Mesendoderm (in vitro differentiated cells): ENCODE data around the gene DRGX.

Source experiments
- DNase-seq: peaks from one replicate; pipeline ENCODE4 v3.0.0; 2013
- H2AK5ac ChIP-seq: 2 replicates; pipeline ENCODE4 v1.6.1; 2013; ENCODE audit warnings: low read length, inconsistent platforms
- H2BK120ac ChIP-seq: 2 replicates; pipeline ENCODE4 v1.6.1; 2013; ENCODE audit warnings: low read depth, mild to moderate bottlenecking, low read length, moderate library complexity, mixed read lengths
- H2BK15ac ChIP-seq: replicated peaks from 2 replicates; pipeline ENCODE4 v1.6.1; 2013; ENCODE audit warnings: low read depth, mild to moderate bottlenecking, moderate library complexity
- H2BK5ac ChIP-seq: 2 replicates; pipeline ENCODE4 v1.6.1; 2013; ENCODE audit warnings: low read length, inconsistent platforms
- H3K18ac ChIP-seq: 2 replicates; pipeline ENCODE4 v1.6.1; 2013; ENCODE audit warnings: mild to moderate bottlenecking, low read length, mixed read lengths
- H3K23ac ChIP-seq: one replicate; pipeline ENCODE4 v1.6.1; 2013; ENCODE audit warnings: low read length
- H3K27ac ChIP-seq: 2 replicates; pipeline ENCODE4 v1.5.1; 2013; ENCODE audit warnings: low read depth, mild to moderate bottlenecking, inconsistent platforms, low read length, moderate library complexity
- H3K27me3 ChIP-seq: 2 replicates; pipeline ENCODE4 v1.6.1; 2013; ENCODE audit warnings: low read length, control low read depth, mild to moderate bottlenecking, inconsistent platforms; ENCODE audit not compliant: insufficient read depth, poor library complexity
- H3K36me3 ChIP-seq: 2 replicates; pipeline ENCODE4 v1.6.1; 2013; ENCODE audit warnings: low read length, inconsistent platforms; ENCODE audit not compliant: control insufficient read depth, insufficient read depth
- H3K4ac ChIP-seq: one replicate; pipeline ENCODE4 v1.6.1; 2013; ENCODE audit warnings: low read depth, mild to moderate bottlenecking, low read length, moderate library complexity
- H3K4me1 ChIP-seq: 2 replicates; pipeline ENCODE4 v1.6.1; 2013; ENCODE audit warnings: low read depth, low read length, inconsistent platforms; ENCODE audit not compliant: control insufficient read depth
- H3K4me2 ChIP-seq: 2 replicates; pipeline ENCODE4 v1.6.1; 2013; ENCODE audit warnings: low read length
- H3K4me3 ChIP-seq: 2 replicates; pipeline ENCODE4 v1.5.1; 2013; ENCODE audit warnings: mild to moderate bottlenecking, low read length
- H3K56ac ChIP-seq: one replicate; pipeline ENCODE4 v1.6.1; 2013; ENCODE audit warnings: low read length
- H3K79me1 ChIP-seq: 2 replicates; pipeline ENCODE4 v1.6.1; 2013; ENCODE audit warnings: low read length, inconsistent platforms
- H3K79me2 ChIP-seq: 2 replicates; pipeline ENCODE4 v1.6.1; 2013; ENCODE audit warnings: mild to moderate bottlenecking, low read length; ENCODE audit not compliant: control insufficient read depth, insufficient read depth
- H3K9ac ChIP-seq: 2 replicates; pipeline ENCODE4 v1.6.1; 2013; ENCODE audit warnings: low read length, inconsistent platforms
- H4K5ac ChIP-seq: one replicate; pipeline ENCODE4 v1.6.1; 2013; ENCODE audit warnings: low read length
- H4K8ac ChIP-seq: one replicate; pipeline ENCODE4 v1.6.1; 2013; ENCODE audit warnings: low read depth, mild to moderate bottlenecking, control low read depth, low read length, moderate library complexity
- WGBS: extraction: QIAGEN DNeasy Blood & Tissue Kit; methylation state at CpG from one replicate; pipeline ENCODE4 v1.1.7; 2013; ENCODE audit warnings: low lambda C conversion rate, missing lambda C conversion rate; ENCODE audit not compliant: insufficient coverage; ENCODE audit errors: extremely low coverage; 5-methylcytosine and 5-hydroxymethylcytosine counted together

Gene DRGX

GRCh38 chr10:49377256-49377655 lies 18.6 kb downstream of the DRGX start:
- Histone ChIP-seq H3K27me3 (no peaks in the 10 kb centered on the region), H3K4me3 (no peak overlapping the region)
- WGBS: no CpG with 5 or more reads among the region's 4 CpGs

DNA sequence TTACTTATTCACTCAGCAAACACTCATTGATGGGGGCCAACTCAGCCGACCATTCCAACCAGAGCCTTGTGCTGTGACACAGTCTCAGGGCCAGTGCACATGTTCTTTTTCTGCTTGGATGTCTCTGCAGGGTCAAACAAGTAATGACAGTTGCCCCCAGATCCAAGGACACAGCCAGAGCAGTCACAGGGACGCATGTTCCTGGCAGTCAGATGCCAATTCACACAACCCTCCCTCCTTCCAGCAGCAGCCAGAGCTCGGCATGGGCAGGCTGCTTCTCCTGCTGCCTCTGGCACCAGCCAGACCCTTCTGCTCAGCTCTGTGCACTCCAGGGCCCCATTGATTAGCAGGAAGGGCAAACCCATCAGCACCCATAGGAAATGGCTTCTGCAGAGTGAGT lies 20.3 kb downstream of the DRGX start:
- DNase-seq: no peak
- Histone ChIP-seq H3K27ac (no peak overlapping the region), H2AK5ac (no peak overlapping the region), H3K4me3 (no peak overlapping the region), H2BK120ac (no peak overlapping the region), H2BK5ac (no peak overlapping the region), H3K4me1 (no peaks in the 10 kb centered on the region), H3K36me3 (no peaks in the 10 kb centered on the region), H2BK15ac (no peak overlapping the region), H3K18ac (no peak overlapping the region), H3K23ac (no peak overlapping the region), H4K8ac (no peak overlapping the region), H3K79me1 (no peaks in the 10 kb centered on the region), H3K9ac (no peak overlapping the region), H3K4me2 (no peak overlapping the region), H3K4ac (no peak overlapping the region), H3K79me2 (no peaks in the 10 kb centered on the region), H3K56ac (no peak overlapping the region), H4K5ac (no peak overlapping the region), H3K27me3 (no peaks in the 10 kb centered on the region)
- no CpG with 5 or more reads among the region's 3 CpGs for WGBS

More at GRCh38 chr10:49377256-49377655, 18.6 kb downstream of the DRGX start:
- Histone ChIP-seq H2BK120ac (no peak overlapping the region), H3K36me3 (no peaks in the 10 kb centered on the region), H3K23ac (no peak overlapping the region), H3K18ac (no peak overlapping the region), H4K5ac (no peak overlapping the region), H3K4me1 (no peaks in the 10 kb centered on the region), H2BK5ac (no peak overlapping the region), H3K27ac (no peak overlapping the region), H3K4ac (no peak overlapping the region), H3K79me1 (no peaks in the 10 kb centered on the region), H3K4me2 (no peak overlapping the region), H2BK15ac (no peak overlapping the region), H3K9ac (no peak overlapping the region), H4K8ac (no peak overlapping the region), H2AK5ac (no peak overlapping the region), H3K79me2 (no peaks in the 10 kb centered on the region), H3K56ac (no peak overlapping the region)
- no peak for DNase-seq

GRCh38 chr10:49374740-49375139 lies 21.1 kb downstream of the DRGX start:
- Histone ChIP-seq H4K8ac (no peak overlapping the region), H3K56ac (no peak overlapping the region), H3K9ac (no peak overlapping the region), H3K27me3 (no peaks in the 10 kb centered on the region), H3K27ac (no peak overlapping the region), H3K4me3 (no peak overlapping the region), H3K4me2 (no peak overlapping the region), H2AK5ac (no peak overlapping the region), H2BK5ac (no peak overlapping the region), H2BK15ac (no peak overlapping the region), H2BK120ac (no peak overlapping the region), H4K5ac (no peak overlapping the region), H3K4me1 (no peaks in the 10 kb centered on the region), H3K18ac (no peak overlapping the region), H3K23ac (no peak overlapping the region), H3K4ac (no peak overlapping the region), H3K79me2 (no peaks in the 10 kb centered on the region), H3K79me1 (no peaks in the 10 kb centered on the region), H3K36me3 (no peaks in the 10 kb centered on the region)
- no CpG with 5 or more reads among the region's 5 CpGs for WGBS
- DNase-seq: no peak

DNA sequence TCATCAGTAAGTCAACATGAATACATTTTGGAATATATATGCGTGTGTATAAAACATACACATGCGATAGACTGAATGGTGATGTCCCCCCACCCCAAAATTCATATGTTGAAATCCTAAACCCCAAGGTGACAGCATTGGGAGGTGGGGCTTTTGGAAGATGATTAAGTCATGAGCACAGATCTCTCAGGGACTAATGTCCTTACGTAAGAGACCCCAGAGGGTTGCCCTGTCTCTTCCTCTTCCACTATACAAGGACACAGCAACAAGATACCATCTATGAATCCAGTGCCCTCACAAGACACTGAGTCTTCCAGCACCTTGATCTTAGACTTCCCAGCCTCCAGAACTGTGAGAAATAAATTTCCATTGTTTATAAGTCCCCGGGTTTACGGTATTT lies 22.5 kb downstream of the DRGX start:
- WGBS: no CpG with 5 or more reads among the region's 5 CpGs

DNA sequence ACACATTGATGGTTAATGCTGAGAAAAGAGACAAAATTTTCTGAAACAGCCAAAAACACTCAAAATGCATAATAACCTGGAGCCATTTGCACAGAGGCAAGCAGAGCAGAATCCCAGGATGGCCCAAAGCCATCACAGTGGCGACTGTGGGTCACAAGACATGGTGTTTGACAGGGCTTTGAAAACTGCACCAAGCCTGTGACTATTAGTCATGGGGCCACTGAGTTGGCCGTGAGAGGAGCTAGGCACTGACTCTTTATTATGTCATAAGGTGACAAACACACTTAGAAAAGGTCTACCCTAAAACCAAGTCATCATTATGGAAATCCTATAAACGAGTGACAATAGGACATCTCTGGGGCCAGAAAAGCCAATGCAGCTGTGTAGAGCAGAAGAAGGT lies 23.9 kb downstream of the DRGX start:
- H3K4me3 ChIP-seq: no peak overlapping the region
- no peaks in the 10 kb centered on the region for H3K79me1 ChIP-seq
- no peaks in the 10 kb centered on the region for H3K27me3 ChIP-seq
- no peak overlapping the region for H3K4me2 ChIP-seq
- H2BK120ac ChIP-seq: no peak overlapping the region
- no peak overlapping the region for H3K23ac ChIP-seq
- H3K4ac ChIP-seq: no peak overlapping the region
- no peaks in the 10 kb centered on the region for H3K79me2 ChIP-seq
- H3K36me3 ChIP-seq: no peaks in the 10 kb centered on the region
- no CpG with 5 or more reads among the region's 3 CpGs for WGBS
- H3K4me1 ChIP-seq: no peaks in the 10 kb centered on the region
- H4K5ac ChIP-seq: no peak overlapping the region
- no peak overlapping the region for H3K27ac ChIP-seq
- no peak overlapping the region for H2BK15ac ChIP-seq
- no peak overlapping the region for H3K56ac ChIP-seq
- DNase-seq: no peak
- no peak overlapping the region for H3K18ac ChIP-seq
- no peak overlapping the region for H2AK5ac ChIP-seq
- no peak overlapping the region for H3K9ac ChIP-seq
- H4K8ac ChIP-seq: no peak overlapping the region
- H2BK5ac ChIP-seq: no peak overlapping the region

More for the DNA sequence above, 22.5 kb downstream of the DRGX start:
- Histone ChIP-seq H3K4ac (no peak overlapping the region), H3K27ac (no peak overlapping the region), H3K36me3 (no peaks in the 10 kb centered on the region), H3K4me1 (no peaks in the 10 kb centered on the region), H2AK5ac (no peak overlapping the region), H3K56ac (no peak overlapping the region), H3K18ac (no peak overlapping the region), H2BK5ac (no peak overlapping the region), H2BK15ac (no peak overlapping the region), H4K8ac (no peak overlapping the region), H3K79me1 (no peaks in the 10 kb centered on the region), H3K4me2 (no peak overlapping the region), H2BK120ac (no peak overlapping the region), H3K9ac (no peak overlapping the region), H4K5ac (no peak overlapping the region), H3K27me3 (no peaks in the 10 kb centered on the region), H3K79me2 (no peaks in the 10 kb centered on the region), H3K4me3 (no peak overlapping the region), H3K23ac (no peak overlapping the region)
- no peak for DNase-seq

DNA sequence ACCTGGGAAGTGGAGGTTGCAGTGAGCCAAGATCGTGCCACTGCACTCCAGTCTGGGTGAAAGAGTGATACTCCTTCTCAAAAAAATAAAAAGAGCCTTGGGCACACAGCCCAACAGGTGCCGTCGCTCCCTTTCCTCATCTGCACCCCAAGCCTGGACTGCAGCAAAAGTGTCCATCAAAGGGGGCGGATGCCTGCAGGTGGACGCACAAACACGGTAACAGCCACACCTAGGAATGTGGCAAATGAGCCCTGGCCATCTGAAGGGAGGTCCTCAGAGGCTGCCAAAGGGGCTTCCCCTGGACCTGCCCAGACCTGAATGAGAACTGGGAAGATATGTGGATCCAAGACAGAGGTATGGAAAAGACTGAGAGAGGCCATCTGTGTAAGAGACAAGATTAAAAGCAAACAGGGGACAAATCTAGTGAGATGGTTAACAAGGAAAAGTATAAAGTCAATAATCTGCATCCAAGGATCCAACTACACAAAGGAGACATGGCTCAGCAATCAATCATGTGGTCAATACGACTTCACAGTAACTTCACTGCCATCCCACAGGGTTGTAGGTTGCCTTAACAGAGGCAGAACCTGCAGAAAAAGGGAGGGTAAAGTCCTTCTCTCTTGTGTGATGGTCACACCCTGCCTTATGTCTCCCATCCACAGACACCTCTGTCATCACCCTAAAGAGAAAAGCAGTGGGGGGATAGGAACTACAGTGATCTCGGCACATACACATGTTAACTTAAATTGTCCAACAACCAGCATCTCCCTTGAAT lies 25.4 kb downstream of the DRGX start:
- H3K4me1 ChIP-seq: no peaks in the 10 kb centered on the region
- no CpG with 5 or more reads among the region's 8 CpGs for WGBS
- no peak overlapping the region for H4K5ac ChIP-seq

More for the DNA sequence above, 25.4 kb downstream of the DRGX start:
- H3K9ac ChIP-seq: no peak overlapping the region
- H3K23ac ChIP-seq: no peak overlapping the region
- no peak for DNase-seq
- no peaks in the 10 kb centered on the region for H3K27me3 ChIP-seq
- H3K27ac ChIP-seq: no peak overlapping the region
- H3K36me3 ChIP-seq: no peaks in the 10 kb centered on the region
- H3K79me2 ChIP-seq: no peaks in the 10 kb centered on the region
- no peaks in the 10 kb centered on the region for H3K79me1 ChIP-seq
- no peak overlapping the region for H3K4me3 ChIP-seq
- H2BK15ac ChIP-seq: no peak overlapping the region
- H3K56ac ChIP-seq: no peak overlapping the region
- H2BK120ac ChIP-seq: no peak overlapping the region
- no peak overlapping the region for H2AK5ac ChIP-seq
- H3K4ac ChIP-seq: no peak overlapping the region
- H4K8ac ChIP-seq: no peak overlapping the region
- no peak overlapping the region for H3K4me2 ChIP-seq
- no peak overlapping the region for H3K18ac ChIP-seq
- no peak overlapping the region for H2BK5ac ChIP-seq
